Measurements from ENCODE around the gene LAS1L. TPM values are rescaled to one million over a fixed set of nuclear protein-coding genes. Genes with fewer than 3 reads are reported as not detected.

The LAS1L gene
- total and polyA plus RNA-seq, 2 donors (not counting 1 experiment from before 2014, with no cell fraction given) = 23.4 to 46.7 TPM

GRCh38 chrX:65536291-65536690 is 1.7 kb upstream of the LAS1L start:
- POLR2A ChIA-PET = no interaction called here
- Histone ChIP-seq H3K27ac (ENCODE audit: low read length in 2 of 2) (no peak overlapping the region), H3K4me2 (replicated peaks; ENCODE audit: low read depth, low read length, poor library complexity, severe bottlenecking) (no peak overlapping the region), H3K27me3 (replicated peaks in 1 of 4; ENCODE audit: control extremely low read depth in 1 of 4, control insufficient read depth in 3 of 4, insufficient read depth in 4 of 4, low read length in 3 of 4) (no peaks in the 10 kb centered on the region), H3K9me3 (ENCODE audit: control extremely low read depth in 1 of 3, control insufficient read depth in 2 of 3, insufficient read depth in 1 of 3, low read length in 2 of 3) (no peaks in the 10 kb centered on the region), H3K36me3 (replicated peaks in 1 of 2; ENCODE audit: control extremely low read depth in 1 of 2, control insufficient read depth in 1 of 2, extremely low read depth in 1 of 2, insufficient read depth in 2 of 2, low read length in 1 of 2) (no peaks in the 10 kb centered on the region), H4K20me1 (ENCODE audit: control insufficient read depth, insufficient read depth, low read length, poor library complexity, severe bottlenecking) (no peaks in the 10 kb centered on the region), H3K9ac (ENCODE audit: low read length) (no peak overlapping the region), H2AFZ (ENCODE audit: insufficient read depth, low read depth, low read length, poor library complexity, severe bottlenecking) (no peak overlapping the region), H3K4me3 (ENCODE audit: control extremely low read depth in 1 of 5, extremely low read depth in 1 of 5, insufficient read depth in 1 of 5, low read depth in 2 of 5, low read length in 4 of 5) (no peak overlapping the region), H3K4me1 (ENCODE audit: control insufficient read depth in 2 of 2, insufficient read depth in 2 of 2, low read length in 2 of 2) (peaks cover 12 to 19% of the 10 kb centered on the region in 2 donors), H3K79me2 (ENCODE audit: control insufficient read depth, insufficient read depth, low read length) (peaks cover 12% of the 10 kb centered on the region)
- TF ChIP-seq, protein P1, sequence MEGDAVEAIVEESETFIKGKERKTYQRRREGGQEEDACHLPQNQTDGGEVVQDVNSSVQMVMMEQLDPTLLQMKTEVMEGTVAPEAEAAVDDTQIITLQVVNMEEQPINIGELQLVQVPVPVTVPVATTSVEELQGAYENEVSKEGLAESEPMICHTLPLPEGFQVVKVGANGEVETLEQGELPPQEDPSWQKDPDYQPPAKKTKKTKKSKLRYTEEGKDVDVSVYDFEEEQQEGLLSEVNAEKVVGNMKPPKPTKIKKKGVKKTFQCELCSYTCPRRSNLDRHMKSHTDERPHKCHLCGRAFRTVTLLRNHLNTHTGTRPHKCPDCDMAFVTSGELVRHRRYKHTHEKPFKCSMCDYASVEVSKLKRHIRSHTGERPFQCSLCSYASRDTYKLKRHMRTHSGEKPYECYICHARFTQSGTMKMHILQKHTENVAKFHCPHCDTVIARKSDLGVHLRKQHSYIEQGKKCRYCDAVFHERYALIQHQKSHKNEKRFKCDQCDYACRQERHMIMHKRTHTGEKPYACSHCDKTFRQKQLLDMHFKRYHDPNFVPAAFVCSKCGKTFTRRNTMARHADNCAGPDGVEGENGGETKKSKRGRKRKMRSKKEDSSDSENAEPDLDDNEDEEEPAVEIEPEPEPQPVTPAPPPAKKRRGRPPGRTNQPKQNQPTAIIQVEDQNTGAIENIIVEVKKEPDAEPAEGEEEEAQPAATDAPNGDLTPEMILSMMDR (IDR thresholded peaks at IDR 0.05) = no peak
- no peak for TF ChIP-seq EZH2 (IDR thresholded peaks at IDR 0.05; ENCODE audit: borderline replicate concordance, insufficient read depth, low read depth, low read length, poor library complexity, severe bottlenecking)
- Mint-ChIP-seq H3K27ac (no peak overlapping the region), H3K9me3 (ENCODE audit: insufficient read depth) (no peaks in the 10 kb centered on the region), H3K27me3 (no peaks in the 10 kb centered on the region), H3K4me1 (peaks cover 18% of the 10 kb centered on the region), H3K4me3 (no peak overlapping the region)
- CTCF ChIA-PET = no interaction called here
- intact Hi-C loops (cut with micrococcal nuclease) = loop anchor here (10.0 kb wide), 1 partner anchor 1971 kb away; no protein-coding TSS in a partner anchor
- ATAC-seq (ENCODE audit: low read depth) (no peak), DNase-seq (no peak)
- 100% methylated on average over 2 of the region's 3 CpGs for WGBS (ENCODE audit: insufficient coverage)

GRCh38 chrX:65532016-65532415 is 2.6 kb downstream of the LAS1L start:
- peaks cover 12% of the 10 kb centered on the region for H3K79me2 ChIP-seq (ENCODE audit: control insufficient read depth, insufficient read depth, low read length)
- H3K27ac ChIP-seq (ENCODE audit: low read length in 2 of 2) = no peak overlapping the region
- intact Hi-C loops (cut with micrococcal nuclease) = loop anchor here (10.0 kb wide), 1 partner anchor 1967 kb away; no protein-coding TSS in a partner anchor
- no peak for TF ChIP-seq EZH2 (IDR thresholded peaks at IDR 0.05; ENCODE audit: borderline replicate concordance, insufficient read depth, low read depth, low read length, poor library complexity, severe bottlenecking)
- TF ChIP-seq, protein P1 (IDR thresholded peaks at IDR 0.05) = no peak
- ChIA-PET POLR2A (no interaction called here), CTCF (no interaction called here)
- peaks cover 0 to 28% of the 10 kb centered on the region in 2 experiments for H3K36me3 ChIP-seq (replicated peaks in 1 of 2; ENCODE audit: control extremely low read depth in 1 of 2, control insufficient read depth in 1 of 2, extremely low read depth in 1 of 2, insufficient read depth in 2 of 2, low read length in 1 of 2)
- peaks cover 12 to 19% of the 10 kb centered on the region in 2 donors for H3K4me1 ChIP-seq (ENCODE audit: control insufficient read depth in 2 of 2, insufficient read depth in 2 of 2, low read length in 2 of 2)
- Mint-ChIP-seq H3K27ac (no peak overlapping the region), H3K4me3 (no peak overlapping the region), H3K4me1 (peaks cover 19% of the 10 kb centered on the region), H3K9me3 (ENCODE audit: insufficient read depth) (no peaks in the 10 kb centered on the region), H3K27me3 (no peaks in the 10 kb centered on the region)
- WGBS (ENCODE audit: insufficient coverage) = 80% methylated on average over 1 of the region's 3 CpGs
- H2AFZ ChIP-seq (ENCODE audit: insufficient read depth, low read depth, low read length, poor library complexity, severe bottlenecking) = no peak overlapping the region
- no peaks in the 10 kb centered on the region for H4K20me1 ChIP-seq (ENCODE audit: control insufficient read depth, insufficient read depth, low read length, poor library complexity, severe bottlenecking)
- H3K4me3 ChIP-seq (ENCODE audit: control extremely low read depth in 1 of 5, extremely low read depth in 1 of 5, insufficient read depth in 1 of 5, low read depth in 2 of 5, low read length in 4 of 5) = no peak overlapping the region
- H3K27me3 ChIP-seq (replicated peaks in 1 of 4; ENCODE audit: control extremely low read depth in 1 of 4, control insufficient read depth in 3 of 4, insufficient read depth in 4 of 4, low read length in 3 of 4) = no peaks in the 10 kb centered on the region
- DNase-seq = no peak
- no peak for ATAC-seq (ENCODE audit: low read depth)
- no peak overlapping the region for H3K9ac ChIP-seq (ENCODE audit: low read length)
- no peak overlapping the region for H3K4me2 ChIP-seq (replicated peaks; ENCODE audit: low read depth, low read length, poor library complexity, severe bottlenecking)
- no peaks in the 10 kb centered on the region for H3K9me3 ChIP-seq (ENCODE audit: control extremely low read depth in 1 of 3, control insufficient read depth in 2 of 3, insufficient read depth in 1 of 3, low read length in 2 of 3)

Measured in B cell (primary cell).